HG02610 (cell line): Measurements from ENCODE around the gene GPR68.
"Not testable (repeated sequence)": the region's sequence is repeated elsewhere in the genome, so short reads cannot be mapped to it uniquely, and the experiment has no call there.

ENCODE experiments used
- ATAC-seq: cut with Tn5 transposase; IDR thresholded peaks from one replicate; pipeline ENCODE4 v1.9.1; 2021; ENCODE audit warnings: mild to moderate bottlenecking, moderate library complexity; ENCODE audit not compliant: unreplicated experiment

Gene GPR68

DNA sequence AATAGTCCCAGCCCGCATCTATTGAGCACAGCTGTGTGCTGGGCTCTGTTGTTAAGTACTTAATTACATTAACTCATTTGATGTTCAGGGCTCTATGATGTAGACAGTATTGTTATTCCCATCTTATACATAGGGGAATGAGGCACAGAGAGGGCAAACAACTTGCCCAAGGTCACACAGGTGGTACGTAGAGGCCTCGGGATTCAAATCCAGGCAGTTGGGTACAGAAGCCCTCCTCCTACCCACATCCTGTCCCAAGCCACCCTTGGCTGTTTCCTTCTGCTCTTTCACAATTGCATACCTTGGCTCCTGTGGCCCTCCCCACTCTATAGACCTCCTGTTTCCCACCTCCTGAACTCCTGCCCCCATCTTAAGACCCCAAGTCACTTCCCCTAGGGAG lies 10.0 kb upstream of the GPR68 start:
- no peak for ATAC-seq

DNA sequence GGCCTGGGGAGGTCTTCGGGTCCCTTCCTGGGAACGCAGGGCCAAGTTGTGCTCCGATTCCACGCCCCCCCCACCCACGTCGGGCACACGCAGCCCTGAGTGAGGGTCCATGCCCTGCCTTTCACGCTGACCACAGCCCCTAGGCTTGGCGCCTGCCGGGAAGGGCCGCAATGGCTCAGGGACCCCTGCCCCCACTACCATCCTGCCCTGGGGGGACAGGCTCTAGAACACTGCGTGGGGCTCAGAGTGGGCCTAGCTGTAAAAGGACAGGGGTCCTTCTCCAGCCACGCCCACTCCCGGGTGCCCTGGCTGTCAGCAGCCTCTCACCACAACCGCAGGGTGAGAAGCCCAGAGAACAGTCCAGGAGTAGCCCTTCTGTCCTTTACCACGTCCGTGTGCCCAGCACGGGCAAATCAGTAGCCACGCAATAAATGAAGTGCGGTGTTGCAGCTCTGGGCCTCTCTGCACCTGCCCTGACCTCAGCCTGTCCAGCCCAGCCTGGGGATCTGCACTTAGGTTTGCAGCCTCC lies 9.4 kb upstream of the GPR68 start:
- ATAC-seq, result no peak

DNA sequence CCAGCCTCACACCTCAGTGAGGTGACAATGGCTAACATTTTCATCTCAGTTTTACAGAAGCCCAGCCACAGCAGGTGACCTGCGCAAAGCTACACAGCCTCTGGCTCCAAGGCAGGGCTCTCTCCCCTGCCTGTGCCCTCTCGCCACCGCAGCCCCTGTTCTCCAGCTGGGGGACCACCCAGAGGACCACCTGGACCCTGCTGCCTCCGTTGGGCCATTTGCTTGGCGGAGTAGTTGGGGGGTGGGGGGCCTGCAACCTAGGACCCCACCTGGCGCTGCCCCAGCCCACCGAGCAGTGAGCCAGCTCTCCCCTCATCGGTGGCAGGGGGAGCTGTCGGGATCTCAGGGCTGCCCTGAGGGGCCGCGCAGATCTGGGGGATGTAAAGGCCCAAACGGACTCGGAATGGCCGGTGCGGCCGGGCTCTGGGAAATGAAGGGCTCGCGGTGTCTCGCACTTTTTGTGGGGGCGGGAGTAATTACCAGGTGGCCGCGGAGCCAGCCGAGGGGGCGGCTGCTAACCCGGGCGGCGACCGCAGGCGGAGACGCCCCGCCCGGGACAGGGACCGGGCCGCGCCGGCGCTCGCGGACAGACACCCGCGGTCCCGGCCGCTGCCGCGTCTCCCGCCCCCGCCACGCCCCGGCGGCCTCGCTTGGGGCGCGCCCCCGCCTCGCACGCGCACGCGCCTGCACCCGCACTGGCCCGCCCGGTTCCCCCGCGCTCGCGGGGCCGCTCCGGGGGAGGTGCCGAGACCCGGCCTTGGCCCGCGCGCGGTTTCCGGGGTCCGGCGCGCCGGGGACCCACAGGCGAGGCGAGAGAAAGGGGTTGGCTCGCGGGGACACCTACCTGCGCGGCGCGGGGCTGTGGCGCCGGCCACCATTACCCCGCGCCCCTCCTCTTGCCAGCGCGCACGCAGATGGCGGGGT lies 8.6 kb upstream of the GPR68 start:
- no peak for ATAC-seq

DNA sequence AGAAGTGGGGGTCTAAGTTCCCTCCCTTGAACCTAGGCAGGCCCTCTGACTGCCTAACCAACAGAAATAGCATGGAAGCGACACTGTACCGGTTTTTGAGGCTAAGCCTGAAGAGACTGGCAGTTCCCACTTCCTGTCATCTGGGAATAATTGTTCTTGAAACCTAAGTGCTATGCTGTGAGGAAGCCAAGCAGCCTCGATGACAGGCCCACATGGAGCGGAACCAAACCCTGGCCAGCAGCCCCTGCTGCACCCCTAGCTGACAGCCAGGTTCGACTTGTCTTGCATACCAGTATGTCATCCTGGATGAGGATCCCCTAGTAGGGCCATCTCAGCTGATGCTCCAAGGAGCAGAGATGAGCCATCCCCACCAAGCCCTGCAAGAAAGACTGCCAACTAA lies 6.4 kb upstream of the GPR68 start:
- no peak for ATAC-seq

DNA sequence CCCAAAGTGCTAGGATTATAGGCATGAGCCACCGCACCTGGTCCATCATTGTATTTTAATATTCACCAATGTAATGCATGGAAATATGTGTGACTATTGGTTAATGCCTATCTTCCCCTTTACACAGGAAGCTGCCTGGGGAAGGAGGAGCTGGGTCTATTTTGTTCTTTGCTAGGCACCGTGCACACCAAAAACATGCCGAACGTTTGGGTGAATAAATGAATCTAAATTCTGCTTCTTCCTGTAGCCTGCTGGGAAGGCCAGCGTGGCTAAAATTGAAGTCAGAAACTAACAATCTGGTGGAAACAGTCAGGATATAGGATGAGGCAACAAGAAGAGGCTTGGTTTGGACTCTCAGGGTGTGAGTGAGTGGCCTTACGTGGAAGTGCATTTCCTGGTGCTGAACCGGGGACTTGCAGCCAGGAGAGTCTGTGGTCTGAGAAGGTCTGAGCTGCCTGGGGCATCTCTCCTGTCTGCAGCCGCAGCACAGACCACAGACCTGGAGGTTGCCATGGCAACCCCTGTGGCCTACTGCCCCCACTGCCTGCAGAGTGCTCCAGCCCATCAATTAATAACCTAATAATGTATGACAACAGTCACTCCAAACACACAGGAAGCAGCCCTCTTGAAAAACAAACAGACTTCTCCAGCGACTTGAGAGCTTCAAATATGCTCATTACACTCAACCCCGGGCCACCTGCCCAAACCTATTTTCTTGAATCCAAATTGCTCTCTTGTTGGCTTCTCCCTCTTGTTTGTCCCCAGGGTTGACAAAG lies 5.5 kb upstream of the GPR68 start:
- peak; percentile 87 for ATAC-seq

DNA sequence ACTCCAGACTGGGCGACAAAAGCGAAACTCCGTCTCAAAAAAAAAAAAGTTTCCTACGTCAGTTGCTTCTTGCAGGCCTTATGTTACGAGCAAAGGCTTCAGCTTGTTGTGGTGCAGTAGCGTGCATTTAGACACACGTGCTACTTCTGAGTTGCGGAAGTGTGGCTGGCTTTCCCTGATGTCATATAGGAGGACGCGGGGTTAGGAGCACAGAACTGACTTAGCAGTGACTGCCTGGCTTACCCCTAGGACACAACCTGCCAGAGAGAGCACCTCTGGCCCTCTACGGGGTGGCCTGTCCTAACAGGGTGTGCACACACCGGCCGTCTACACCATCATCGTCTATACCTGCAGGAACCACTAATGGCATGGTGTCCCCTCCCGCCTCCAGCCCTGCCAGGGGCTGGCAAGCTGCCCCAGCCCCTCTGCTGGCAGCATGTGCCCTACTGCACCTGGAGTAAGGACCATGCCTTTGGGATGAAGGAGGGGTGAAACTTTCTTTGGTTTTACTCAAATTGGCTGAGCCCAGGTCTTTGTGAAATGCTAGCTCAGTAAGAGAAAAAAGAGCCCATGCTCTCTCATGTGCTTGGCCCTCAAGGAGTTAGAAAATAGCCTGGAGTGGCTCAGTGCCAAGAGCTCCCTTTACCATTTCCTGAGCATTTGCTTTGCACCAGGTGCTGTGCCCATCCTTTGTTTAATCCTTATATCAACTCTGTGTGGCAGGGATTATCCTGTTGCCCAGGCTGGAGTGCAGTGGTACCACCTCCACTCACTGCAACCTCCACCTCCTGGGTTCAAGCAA lies 1.7 kb upstream of the GPR68 start:
- ATAC-seq, result no peak

DNA sequence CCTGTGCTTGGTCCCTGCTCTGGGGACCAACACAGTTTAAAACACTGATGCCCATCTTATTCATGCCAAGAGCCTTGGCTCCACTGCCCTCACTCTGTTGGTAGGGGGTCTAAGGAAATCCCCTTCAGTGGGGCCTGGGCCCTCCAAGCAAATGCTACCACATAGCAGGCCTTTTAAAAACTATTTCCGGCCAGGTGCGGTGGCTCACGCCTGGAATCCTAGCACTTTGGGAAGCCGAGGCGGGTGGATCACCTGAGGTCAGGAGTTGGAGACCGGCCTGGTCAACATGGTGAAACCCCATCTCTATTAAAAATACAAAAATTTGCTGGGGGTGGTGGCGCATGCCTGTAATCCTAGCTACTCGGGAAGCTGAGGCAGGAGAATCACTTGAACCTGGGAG lies 1.1 kb upstream of the GPR68 start:
- not testable (repeated sequence) for ATAC-seq

DNA sequence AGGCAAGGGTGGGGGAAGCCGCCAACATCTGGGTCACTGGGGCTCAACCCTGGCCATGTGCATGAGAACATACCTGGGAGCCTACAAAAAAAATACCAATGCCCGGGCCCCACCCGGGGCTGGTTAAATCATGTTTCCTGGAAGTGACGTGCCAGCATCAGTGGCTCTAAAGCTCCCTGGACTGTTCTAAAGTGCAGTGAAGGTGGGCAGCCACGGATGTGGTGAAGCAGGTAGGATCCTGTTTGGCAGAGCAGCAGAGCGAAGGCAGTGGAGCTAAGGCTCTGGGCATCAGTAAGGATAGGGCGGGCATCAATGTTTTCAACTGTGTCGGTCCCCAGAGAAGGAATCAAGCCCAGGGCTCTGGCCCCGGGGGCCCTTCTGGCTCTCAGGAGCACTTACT lies 525 bp upstream of the GPR68 start:
- ATAC-seq, result no peak

DNA sequence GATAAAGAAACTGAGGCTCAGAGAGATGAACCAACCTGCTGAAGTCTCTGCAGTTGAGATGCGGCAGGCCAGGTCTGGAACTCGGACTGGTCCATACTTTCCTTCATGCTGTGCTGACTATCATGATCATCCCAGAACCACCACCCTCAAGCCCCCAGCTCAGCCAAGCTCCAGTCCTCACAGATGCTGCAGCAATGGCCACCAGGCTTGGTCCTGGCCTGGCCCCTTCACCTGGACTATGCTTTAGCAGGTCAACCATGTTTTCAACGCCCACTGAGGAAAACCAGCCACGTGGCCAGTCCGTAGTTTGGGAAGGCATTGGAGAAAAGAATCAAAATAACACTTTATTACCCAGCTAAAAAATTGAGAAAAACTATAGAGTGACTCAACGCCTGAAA lies 1.4 kb downstream of the GPR68 start:
- ATAC-seq, result no peak

DNA sequence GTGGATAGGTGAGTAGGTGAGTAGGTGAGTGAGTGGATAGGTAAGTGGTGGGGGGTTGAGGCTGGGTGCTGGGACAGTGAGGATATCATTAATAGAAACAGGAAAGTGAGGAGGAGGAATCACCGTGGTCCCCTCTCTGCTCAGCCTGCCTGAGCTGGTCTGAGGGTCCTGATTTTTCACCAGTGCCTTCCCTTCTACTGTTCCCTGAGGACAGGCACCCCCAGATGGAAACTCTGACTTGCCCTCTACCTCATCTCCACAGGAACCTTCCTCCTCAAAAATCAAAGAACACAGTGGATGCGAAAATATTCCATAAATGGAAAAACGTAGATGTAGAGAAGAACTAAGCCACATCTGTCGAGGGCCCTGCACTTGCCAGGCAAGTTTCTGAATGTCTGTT lies 1.9 kb downstream of the GPR68 start:
- no peak for ATAC-seq

DNA sequence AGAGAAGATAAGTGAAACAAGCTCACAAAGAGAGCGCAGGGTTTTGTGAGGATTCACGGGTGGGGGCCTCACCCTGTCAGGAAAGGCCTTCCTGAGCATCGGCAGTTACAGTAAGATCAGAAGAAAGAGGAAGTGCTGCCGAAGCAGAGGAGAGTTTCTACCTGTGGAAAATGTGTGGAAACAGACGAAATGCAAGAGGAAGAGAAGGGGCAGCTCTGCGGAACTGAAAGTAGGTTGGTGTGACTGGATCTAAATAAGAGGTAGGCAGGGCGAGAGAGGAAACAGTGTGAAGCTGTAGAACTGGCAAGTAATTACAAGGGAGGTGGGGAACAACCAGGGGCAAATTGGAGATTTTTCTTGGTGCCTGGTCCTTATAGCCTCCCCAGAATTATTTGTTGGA lies 2.6 kb downstream of the GPR68 start:
- peak; percentile 37 for ATAC-seq

DNA sequence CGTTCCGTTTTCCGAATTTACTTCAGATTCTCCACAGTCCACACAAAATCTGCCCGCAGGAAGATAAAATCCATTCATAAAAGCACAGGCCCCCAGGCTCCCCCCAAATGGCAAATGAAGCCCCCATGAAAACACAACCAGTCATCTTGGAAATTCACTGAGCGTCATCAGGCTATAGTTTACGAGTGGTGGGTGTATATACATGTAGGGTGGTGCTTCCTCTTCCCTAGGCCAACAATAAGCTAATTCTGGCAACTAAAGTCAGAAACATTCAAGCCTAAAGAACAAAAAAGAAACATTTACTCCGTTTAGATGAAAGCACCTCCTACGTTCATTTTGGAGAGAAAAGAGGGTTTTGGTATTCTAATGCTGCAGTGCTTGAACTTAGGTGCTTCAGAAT lies 5.8 kb downstream of the GPR68 start:
- ATAC-seq, result no peak

DNA sequence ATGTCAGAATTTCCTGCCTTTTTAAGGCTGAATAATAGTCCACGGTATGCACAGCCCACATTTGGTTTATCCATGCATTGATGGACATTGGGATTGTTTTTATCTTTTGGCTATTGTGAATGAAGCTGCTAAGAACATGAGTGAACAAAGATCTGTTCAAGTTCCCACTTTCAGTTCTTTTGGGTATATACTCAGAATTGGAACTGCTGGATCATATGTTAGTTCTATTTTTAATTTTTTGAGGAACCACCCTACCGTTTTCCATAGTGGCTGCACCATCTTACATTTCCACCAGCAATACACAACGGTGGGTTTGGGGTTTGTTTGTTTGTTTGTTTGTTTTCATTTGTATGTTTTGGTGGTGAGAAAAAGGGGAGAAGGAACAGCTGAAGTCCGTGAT lies 6.4 kb downstream of the GPR68 start:
- ATAC-seq, result no peak

DNA sequence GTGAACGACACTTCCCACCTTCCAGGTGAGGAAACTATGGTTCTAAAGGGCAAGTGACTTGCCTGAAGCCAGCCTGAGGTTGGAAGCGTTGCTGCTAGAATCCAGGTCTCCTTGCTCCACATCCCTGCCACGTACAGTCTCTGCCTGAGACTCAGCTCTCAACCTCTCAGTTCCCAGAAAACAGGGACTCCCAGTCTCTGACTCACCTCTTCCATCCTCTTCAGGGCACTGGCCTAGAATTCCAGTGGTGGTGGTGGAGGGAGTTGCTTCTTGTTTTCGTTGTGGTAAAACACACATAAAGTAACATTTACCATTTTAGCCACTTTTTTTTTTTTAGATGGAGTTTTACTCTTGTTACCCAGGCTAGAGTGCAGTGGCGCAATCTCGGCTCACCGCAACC lies 7.3 kb downstream of the GPR68 start:
- ATAC-seq, result no peak

DNA sequence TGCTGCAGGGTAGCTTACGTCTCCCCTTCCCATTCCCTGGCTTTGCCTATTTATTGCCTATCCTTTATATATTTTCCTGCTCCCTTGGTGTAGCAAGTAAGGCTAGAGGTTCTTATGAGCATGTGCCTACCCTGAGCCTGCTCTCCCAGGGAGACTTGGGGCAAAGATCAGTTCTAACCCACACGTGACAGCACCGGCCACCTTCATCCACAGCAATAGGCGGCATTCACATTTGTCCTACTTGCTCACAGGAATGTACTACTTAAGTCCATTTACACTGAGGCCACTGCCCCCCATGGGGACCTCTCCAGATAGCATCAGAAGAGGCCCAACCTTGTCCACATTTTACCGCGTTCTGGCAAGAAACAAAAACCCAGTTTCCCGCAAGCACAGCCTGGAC lies 8.7 kb downstream of the GPR68 start:
- ATAC-seq, result no peak

DNA sequence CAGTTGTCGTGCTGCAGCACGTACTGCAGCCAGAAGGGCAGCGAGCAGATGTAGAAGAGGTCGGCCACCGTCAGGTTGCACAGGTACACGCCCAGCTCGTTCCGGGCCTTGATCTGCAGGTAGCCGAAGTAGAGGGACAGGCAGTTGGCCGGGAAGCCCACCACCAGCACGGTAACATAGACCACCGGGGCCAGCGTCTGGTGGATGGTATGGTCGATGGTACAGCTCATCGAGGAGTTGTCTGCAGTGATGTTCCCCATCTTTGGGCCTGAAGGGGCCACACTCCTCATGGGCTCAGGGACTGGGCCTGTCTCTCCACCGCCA lies 9.8 kb downstream of the GPR68 start:
- ATAC-seq, result no peak

DNA sequence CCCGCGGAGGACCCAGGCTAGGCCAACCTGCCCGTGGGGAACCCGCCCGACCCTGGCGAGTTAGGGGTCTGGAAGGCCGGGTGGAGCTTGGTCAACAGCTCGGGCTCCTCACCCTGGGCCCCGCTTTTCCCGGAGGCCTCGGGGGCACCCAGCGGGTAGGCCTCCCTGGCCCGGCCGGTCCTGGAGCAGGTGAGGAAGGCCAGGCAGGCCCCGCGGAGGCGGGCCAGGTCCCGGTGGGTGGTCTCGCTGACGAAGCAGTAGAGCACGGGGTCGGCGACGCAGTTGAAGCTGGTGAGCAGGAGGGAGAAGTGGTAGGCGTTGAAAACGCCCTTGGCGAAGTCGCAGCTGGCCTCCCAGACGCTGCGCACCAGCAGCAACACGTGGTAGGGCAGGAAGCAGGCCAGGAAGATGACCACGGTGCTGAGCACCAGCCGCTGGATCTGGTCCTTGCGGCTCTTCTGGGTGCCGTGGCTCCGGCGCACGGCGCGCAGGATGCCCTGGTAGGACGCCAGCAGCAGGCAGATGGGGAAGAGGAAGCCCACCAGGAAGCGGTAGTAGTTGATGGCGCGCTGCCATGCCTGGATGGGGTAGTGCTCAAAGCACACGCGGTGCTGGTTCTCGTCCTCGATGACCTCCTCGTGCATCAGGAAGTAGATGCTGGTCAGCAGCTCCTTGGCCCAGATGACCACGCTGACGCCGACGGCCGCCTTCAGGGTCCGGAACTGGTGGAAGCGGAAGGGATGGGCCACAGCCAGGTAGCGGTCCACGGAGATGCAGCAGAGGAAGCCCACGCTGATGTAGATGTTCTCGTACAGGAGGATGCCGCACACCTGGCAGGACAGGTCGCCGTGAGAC lies 10.3 kb downstream of the GPR68 start:
- no peak for ATAC-seq

DNA sequence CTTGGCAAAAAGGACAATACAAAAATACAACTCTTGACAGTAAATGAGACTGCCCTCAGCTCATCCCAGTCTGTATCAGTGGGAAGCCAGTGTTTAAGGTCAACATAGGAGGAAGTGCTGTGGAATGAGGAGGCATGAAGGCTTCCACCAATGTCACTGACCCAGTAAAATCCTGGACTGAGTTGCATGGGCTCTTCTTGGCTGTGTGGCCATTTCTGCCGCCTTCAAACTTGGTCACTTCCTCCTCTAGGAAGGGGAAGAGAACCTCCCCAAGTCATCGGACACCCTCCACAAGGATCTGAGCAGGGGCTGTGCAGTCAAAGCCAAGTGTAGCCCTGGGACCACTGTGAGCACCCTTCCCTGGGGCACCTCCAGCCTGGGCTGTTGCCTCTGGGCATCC lies 11.9 kb downstream of the GPR68 start:
- no peak for ATAC-seq

DNA sequence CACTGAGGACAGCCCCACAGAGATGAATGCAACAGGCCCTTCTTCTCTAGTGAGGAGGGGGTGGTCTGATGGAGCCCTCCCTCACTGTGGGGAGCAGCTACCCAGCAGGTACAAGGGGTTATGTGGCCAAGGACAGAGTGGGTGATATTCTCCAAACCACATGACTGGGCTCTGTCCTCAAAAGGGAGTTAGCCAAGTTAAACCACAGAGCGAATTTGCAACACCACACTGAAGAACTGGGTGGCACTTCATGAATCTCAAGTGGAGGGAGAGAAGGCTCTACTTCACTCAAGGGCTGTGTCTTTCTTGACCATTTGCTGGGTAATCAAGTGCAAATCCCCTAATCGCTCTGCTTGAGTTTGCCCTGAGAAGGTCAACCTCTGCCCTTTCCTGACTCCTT lies 12.5 kb downstream of the GPR68 start:
- ATAC-seq, result no peak

DNA sequence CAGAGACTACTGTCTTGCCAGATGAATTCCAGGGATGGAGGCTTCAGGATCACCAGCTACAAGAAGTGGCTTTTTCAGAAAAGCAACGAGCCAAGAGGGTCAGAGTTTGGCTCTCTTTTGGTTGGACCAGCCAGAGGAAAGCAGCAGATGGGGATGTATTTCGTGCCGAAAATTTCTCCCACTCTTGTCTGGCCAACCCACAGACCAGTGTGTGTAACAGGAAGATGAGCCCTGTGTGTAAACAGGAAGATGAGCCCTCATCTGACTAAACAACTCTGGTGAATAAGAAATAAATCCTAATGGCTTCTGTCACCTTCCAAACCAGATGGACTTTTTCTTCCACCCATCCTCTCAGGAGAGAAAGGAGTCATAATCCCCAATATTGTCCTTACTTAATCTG lies 13.1 kb downstream of the GPR68 start:
- no peak for ATAC-seq
